ENCODE data around the gene THAP7.
"Not testable (repeated sequence)": the region's sequence is repeated elsewhere in the genome, so short reads cannot be mapped to it uniquely, and the experiment has no call there.

THAP7 gene

DNA sequence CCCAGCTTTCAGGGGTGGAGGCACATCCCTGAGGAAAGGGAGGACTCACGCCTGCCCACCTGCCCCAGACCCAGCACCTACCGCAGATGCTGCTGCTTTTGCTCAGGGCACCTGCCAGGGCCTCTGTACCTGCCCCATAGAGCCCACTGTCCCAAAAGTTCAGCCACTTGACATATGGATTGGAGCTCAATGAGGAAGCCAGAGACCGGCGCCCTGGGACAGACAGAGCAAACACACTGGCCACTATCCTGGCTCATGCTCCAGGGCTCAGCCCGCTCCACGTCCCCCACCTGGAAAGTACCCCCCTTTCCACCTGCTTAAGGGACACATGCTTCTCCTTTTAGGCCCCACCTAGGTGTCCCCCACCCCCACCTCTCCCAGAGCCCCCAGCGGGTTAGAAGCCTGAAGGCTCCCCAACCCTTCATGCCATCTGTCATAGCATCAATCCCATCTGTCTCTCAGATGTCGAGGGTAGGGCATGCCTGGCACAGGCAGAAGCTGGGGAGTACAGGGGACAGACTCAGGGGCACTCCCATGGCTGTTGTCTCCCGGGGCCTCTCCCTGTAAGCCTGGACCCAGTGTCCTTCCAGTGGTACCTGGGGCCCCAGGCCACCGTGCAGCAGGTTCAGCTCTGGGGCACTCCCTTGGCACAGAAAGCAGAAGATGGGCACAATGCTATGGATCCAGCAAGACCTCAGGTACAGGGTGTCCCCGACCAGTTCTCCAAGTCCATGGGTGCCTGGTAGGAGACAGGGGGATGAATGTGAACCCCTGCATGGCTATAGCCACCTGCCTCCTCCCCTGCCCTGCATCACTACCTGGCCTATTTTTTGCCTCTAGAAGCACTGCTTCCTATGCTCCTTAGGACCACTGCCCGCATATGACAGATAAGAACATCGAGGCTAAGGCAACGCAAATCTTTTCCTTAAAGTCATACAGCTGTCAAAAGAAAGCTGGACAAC lies 10.8 kb upstream of the THAP7 start:
- no peak for DNase-seq

DNA sequence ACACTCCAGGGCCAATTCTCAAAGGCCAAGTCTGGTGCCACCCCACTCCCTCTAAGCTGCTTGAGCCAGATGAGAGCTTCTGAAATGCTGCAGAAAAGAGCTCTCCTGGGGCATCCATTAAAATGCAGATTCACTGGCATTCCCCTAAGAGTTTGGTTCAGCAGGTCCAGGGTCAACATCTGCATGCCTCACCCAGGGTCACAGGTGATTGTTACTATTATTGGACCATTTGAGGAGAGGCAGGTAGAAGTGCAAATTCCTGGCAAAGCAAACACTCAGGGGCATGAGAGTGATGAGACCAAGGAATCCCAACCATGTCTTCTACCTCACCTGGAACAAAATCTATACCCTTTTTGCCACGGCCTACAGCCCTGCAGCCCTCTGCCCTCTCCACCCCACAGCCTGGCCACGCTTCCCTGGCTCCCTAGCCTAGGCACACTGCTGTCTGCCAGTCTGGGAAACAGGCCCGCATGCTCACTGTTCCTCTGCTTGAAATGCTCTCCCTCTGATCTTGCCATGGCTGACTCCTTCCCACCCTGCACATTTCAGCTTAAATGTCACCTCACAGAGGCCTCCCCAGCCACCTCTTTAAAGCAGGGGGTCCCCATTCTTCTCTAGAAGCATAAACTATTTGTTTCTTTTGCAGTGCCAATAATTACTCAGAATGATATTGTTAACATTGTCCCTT lies 8.7 kb upstream of the THAP7 start:
- DNase-seq = no peak

DNA sequence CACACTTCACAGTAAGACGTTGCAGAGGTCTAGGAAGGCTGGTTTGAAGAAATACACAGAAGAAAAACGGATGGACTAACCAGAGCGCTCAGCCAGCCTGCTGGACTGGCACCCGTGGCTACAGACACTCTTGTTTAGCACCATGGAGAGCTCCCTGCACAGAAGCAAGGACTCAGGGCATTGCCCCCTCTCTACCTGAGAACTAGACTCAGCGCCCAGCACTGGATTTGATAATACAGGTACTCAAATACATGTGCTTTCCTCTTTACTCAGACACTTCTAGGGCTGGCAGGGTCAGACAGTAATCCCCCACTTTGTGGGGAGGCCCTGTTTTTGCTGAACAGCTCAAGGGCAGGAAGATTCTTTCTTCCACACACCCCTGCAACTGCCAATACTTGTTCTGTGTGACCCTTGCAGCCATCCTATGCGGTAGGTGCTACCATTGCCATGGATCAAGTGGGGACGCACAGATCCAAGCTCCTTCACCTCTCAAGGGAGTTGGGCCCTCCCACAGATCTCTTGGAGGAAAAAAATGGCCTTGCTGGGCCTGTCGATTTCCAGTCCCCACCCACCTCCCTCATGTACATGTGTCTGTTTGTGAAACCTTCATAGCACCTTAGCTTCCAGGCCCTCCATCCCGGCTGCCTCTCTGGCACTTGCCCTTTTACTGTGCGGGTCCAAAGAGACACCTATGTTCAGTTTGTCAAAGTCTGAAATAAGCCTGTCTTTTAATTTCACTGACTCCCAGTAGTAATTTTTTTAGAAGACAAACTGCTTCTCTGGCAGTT lies 7.9 kb upstream of the THAP7 start:
- peak in 1 of 2 donors; percentile 38 for DNase-seq

DNA sequence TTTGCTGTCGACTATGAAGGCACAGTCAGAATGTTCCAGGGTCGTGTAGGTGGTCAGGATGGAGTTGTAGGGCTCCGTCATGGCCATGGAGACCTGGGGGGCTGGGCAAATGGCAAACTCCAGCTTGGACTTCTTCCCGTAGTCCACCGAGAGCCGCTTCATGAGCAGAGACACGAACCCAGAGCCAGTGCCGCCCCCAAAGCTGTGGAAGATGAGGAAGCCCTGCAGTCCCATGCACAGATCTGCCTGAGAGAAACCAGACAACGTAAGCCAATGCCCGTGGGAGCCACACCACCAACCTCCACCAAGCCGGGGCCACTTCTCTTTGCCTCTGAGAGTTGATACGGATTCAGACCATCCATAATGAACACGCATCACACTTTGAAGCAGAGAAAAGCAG lies 7.3 kb upstream of the THAP7 start:
- DNase-seq = not testable (repeated sequence)

DNA sequence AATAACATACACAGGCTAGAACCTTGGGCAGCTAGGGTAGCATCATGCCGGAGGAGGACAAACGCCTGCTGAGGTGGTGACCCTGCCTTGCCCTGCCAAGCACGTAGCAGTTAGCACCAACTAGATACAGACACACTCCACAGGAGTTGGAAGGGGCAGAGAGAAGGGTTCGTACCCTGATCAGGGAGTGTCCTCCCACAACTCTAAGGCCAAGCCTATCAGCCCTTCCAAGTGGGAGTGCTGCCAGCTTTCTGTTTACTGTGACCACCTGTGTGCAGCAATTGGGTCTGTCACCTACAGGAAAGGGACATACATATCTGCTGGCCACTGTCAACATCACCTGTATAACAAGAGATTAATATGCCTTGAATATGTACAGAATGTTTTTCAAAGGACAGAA lies 1.9 kb upstream of the THAP7 start:
- no peak for DNase-seq

DNA sequence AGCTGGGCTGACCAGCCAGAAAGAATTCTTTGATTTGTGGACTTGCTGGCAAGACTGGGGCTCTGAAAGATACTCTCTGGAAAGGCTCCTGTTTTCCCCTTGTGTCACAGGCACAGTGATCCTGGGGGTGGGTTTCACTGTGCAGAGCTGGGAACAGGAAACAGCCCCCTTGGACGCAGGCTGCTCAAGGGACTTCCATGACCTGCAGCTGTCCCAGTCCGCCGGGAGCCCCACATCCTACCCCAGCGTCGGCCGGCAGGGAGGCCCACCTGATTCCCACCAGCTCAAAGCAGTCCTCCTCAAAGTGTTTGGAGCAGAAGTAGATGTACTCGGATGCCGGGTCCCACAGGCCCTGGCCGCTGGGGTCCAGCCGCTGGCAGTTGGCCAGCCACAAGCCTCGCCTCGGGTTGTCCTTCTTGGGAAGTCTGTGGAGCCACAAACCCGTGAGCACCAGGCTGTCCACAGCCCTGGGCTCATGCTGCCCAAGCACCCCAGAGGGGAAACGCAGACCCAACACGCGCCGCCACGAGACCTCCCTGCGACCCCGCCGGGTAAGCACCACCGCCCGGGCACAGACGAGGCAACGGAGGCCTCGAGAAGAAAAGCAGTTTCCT lies 824 bp downstream of the THAP7 start:
- no peak for DNase-seq

DNA sequence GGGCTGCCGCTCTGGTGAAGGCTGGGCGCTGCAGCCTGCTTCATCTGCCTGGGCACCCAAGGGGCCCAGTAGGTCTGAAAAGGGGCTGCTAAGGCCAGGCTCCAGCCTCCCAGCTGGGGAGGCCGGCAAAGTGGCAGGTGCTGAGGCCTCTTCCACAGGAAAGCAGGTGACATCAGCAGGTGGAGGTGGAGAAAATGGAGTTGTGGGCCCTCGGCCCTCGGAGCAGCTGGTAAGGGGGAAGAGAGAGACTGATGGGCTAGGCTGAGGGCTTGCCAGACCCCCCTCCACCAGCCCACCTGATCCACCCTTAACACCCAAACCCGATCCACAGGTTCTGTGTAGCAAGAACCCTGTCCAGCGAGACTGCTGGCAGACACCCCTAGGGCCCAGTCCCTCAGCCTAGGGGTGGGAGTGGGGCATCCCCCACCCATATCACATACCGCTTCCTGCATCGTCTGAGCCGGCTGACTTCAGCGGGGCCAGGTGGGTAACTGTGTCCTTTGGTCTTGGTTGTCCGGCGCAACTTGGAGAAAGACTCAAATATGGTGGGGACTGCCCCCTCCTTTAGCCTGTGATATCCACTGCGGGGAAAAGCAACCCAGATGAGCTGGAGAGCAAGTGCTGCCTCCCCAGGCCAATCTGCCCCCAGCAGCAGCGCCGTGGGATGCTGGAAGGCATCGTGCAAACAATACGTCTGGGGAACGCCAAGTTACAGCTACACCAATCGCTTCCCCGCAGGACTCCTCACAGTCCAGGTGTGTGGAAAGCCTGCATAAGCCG lies 1.5 kb downstream of the THAP7 start:
- DNase-seq = no peak

DNA sequence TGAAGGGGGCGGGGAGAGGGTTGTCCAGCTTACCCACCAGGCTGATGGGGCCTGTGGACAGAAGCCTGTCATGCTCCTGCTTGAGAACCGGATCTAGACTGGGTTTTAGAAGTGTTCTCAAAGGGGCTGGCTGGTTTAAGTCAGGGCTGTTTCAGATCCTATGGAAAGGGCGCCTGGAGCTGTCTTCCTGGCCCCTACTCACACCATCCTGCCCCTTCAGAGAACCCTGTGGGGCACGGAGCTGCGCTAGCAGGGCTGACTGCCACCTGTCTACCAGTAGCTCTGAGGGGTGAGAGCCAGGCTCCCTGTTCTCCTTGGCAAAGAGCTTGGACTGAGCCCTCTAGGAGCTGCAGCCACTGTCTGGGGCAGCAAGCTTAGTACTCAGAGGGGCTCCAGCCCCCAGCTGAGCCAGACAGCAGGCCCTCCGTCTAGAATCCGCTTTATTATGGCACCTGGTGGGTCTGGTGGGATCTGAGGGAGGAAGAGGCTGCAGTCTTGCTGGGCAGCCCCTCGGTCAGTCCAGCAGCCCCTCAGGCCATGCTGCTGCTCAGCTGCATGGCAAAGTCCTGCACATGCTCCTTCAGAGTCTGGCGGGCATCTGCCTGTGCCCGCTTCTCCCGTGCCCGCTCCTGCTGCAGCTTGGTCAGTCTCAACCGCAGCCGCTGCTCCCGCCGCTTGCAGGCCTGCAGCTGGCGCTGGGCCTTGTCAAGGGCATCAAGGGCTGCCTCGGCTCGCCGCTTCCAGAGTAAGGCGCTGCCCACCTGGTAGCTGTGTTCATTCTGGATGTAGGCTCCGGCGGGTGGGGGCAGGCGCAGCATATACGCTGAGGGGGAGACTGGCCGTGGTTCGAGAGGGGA lies 2.3 kb downstream of the THAP7 start:
- DNase-seq = no peak

DNA sequence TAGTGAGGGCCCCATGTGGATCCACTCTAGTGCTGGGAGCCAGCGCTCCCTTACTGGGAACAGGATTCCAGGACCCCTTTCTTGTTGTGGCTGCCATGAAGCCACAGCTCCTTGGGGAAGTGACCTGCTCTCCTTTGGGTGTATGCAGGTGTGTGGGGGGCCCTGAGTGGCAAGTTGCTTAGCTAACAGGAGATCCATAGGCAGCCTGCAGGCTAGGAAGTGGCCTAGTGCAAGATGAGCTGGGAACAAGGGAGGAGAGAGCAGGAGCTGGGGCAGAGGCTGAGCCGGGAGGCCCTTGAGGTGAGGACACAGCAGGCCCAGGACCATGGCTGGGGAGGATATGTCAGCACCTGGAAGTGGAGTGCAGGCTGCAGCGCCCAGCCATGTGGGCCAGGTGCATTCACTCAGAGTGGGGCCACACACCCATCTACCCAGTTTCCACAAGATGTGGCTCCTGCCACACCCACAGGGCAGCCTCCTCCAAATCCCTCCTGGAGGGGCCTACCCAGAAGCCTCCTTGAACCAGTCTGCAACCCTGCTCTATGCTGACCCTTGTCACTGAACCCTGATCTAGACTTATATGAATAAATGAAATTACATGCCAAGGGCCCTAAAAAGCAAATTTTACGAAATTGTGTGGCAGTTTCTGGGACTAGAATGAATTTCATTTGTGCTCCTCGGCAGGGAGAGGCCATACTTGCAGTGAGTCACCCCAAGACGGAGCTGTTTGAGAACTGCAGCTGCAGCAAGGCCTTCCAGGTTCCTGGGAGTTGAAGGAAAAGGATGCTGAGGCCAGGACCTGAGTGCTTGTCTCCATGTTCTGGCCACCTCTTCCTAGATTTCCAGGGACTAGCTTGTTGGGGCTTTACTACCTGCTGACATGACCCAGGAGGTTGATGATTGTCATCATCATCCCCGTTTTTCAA lies 3.2 kb downstream of the THAP7 start:
- no peak for DNase-seq

DNA sequence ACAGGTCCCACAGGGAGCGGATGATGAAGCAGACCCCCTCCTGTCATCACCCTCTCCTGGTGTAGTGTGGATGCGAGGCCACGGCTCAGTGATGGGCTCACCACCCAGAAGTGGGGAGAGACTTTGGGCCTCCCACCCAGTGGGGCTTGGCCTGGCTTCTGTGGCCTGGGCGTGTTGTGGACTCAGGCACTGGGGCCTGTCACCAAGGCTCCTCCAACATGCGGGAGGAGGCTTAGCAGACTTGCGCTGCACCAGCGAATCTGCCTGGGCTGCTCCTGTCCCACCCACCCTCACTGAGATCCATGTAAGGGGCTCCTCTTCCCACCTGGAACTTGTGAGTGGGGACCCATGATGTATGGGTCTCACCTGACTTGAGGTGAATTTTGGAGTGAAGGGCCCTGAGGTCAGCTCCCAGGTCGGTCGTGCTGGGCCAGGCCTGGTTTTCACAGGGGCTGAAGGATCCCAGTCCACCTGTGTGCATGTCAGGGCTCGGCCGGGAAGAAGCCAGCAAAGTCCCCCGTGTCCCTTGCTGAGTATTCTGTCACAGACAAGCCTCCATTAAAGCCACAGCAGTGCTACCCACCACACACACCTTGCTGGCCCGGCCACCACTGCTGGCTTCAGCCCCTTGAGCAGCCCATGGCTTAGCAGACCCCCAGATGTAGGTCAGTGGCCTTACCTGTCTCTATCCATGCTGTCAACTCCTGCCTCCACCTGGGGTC lies 4.2 kb downstream of the THAP7 start:
- DNase-seq = no peak

DNA sequence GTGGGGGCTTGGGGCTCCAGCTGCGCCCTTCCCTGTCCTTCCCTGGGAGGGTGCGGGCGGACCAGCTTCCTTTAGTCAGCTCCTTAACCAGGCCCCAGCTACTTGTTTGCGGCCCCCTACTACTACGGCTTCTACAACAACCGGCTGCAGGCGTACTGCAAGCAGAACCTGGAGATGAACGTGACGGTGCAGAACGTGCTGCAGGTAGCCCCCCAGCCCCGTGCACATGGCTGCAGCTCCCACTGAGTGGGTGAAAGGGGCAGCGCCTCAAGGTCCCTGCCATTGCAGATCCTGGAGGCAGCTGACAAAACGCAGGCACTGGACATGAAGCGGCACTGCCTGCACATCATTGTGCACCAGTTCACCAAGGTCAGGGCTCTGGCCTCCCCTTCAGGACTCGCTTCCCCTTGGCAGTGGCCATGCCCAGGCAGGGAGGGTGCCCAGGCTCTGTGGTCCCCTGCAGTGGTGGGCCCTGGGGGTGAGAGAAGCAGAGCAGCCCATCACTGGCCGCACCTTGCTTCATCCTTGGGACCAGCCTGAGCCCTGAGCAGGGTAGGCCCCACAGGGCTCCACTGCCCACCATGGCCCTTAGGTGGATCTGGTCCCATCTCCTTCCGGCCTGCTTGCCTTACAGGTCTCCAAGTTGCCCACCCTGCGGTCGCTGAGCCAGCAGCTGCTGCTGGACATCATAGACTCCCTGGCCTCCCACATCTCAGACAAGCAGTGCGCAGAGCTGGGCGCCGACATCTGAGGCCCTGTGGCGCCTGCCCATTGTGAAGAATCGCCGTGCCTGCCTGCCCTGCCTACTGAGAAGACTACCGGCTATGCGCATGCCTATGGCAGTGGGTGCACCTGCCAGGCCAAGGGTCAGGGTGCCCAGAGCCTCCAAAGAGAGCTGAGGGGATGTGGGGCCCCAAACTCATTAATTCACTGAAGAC lies 5.1 kb downstream of the THAP7 start:
- DNase-seq = no peak

DNA sequence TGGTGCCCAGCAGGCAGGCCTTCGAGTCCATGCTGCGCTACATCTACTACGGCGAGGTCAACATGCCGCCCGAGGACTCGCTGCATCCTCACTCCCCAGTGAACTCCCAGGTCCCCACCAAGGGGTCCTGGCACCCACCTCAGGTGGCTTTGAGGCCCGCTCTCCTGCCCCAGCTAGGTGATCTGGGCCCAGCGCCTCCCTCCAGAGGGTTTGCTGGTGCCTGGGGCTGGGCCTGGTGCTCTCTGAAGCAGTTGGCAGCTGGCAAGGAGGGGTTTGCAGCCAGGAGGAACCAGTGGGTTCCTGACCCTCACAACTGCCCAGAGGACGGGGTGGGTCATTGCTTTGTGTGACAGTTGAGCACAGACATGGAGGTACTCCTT lies 5.9 kb downstream of the THAP7 start:
- DNase-seq = no peak

DNA sequence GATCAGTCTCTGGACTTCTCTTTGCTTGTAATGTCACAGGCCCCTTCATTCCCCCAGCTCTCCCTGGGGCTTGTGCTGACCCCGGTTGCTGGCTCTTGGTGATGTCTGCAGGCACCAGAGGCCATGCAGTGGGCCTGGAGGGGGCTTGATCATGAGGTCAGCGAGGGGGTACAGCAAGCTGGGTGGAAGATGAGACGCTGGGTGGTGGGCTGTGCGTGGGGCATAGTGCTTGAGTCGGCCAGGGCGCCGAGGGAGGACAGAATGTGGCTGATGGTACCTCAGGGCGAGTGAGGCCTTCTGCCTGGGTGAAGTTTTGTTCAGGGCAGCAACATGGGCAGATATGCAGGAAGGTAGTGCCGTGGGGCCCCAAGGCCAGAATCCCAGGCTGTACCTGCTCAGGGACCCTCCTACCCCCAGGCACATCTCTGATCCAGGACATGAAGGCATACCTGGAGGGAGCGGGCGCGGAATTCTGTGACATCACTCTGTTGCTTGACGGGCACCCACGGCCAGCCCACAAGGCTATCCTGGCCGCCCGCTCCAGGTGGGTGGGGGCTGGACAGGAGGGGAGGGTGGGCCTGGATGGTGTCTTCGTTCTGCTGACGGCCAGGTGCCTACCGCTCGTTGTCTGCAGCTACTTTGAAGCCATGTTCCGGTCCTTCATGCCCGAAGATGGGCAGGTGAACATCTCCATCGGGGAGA lies 6.4 kb downstream of the THAP7 start:
- DNase-seq = no peak

DNA sequence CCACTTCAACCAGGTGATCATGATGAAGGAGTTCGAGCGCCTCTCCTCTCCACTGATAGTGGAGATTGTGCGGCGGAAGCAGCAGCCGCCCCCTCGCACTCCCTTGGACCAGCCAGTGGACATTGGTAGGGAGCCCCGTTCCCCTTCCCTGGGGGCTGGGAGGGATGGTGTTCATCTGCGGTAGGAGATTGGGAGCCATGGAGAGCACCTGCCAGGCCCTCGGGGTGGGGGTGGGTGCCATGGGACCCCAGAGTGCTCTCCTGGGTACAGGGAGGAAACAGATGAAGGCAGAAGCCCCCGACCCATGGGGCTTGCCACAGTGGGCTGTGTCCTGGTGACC lies 7.0 kb downstream of the THAP7 start:
- DNase-seq = no peak

DNA sequence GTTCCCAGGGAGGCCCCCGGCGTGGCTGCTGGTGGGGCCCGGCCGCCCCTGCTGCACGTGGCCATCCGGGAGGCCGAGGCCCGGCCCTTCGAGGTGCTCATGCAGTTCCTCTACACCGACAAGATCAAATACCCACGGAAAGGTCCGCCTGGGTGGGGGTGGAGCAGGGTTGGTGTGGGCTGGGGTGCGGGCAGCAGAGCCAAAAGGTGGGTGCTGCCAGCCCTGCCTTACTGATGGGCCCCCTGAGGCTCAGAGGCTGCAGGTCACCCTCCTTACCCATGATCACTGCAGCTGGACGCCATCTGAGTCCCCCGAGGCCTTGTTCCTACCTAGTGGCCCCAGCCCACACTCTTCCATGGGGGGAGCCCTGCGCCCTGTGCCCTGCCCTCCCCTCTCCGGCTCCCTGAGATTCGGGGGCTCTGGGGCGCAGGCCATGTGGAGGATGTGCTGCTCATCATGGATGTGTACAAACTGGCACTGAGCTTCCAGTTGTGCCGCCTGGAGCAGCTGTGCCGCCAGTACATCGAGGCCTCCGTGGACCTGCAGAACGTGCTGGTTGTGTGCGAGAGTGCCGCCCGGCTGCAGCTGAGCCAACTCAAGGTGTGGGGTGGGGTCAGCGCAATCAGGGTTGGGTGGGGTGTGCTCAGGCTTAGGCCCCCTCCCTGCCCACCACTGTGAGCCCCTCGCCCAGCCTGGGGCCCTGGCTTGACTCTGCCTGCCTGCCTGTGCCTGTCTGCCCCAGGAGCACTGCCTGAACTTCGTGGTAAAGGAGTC lies 7.6 kb downstream of the THAP7 start:
- DNase-seq = no peak

DNA sequence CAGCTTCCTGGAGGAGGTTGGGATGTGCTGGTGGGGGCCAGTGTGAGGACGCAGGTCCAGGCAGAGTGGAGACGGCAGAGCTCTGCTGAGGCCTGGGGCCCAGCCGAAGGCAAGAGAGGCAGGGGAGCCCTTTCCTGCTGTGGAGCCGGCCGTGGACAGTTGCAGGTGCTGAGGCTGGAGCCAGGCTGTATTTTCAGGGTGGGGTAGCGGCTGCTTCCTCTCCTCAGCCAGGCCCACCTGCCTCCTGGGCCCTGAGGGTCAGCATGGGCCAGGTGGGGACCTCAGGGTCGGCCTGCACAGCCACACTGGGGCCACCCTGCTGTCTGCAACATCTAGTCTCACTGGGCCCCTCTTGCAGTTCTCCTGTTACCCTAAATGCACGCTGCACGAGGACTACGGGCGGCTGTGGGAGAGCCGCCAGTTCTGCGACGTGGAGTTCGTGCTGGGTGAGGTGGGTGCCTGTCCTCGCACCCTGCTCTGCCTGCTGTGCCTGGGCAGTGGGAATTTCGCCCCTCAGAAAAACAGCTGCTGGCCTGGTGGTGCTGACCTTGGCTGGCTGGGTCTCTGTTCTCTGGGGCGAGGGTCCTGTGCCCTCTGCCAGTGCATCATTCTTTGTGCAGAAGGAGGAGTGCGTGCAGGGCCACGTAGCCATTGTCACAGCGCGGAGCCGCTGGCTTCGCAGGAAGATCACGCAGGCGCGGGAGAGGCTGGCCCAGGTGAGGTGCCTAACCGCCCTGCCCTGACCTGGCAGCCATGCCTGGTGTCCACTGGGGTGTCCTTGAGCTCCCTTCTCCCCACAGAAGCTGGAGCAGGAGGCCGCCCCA lies 8.4 kb downstream of the THAP7 start:
- DNase-seq = no peak

Data from CD4-positive, alpha-beta T cell treated with Interferon alpha-2 for 1 hour (primary cell).